ENCODE results near the gene UNC80. TPM values are rescaled to one million over a fixed set of nuclear protein-coding genes. Genes with fewer than 3 reads are reported as not detected.
A peak's percentile ranks its signal among the peaks of the same experiment; 100 is the strongest.

UNC80 gene
- total RNA-seq, 1 experiment from 2014 or later: 0.11 TPM

- no peak overlapping the region for H3K4me3 ChIP-seq (ENCODE audit: low read length)
- H3K4me1 ChIP-seq (ENCODE audit: low read length): no peaks in the 10 kb centered on the region
- H3K9me2 ChIP-seq (replicated peaks; ENCODE audit: insufficient read depth, low read length): no peaks in the 10 kb centered on the region
- H3K4me2 ChIP-seq (ENCODE audit: low read depth, low read length, poor library complexity, severe bottlenecking): no peak overlapping the region
- H3K9ac ChIP-seq (ENCODE audit: low read length): no peak overlapping the region
- H3K9me3 ChIP-seq (ENCODE audit: low read length): no peaks in the 10 kb centered on the region
- H3K27me3 ChIP-seq (ENCODE audit: low read length): no peaks in the 10 kb centered on the region
- no peaks in the 10 kb centered on the region for H3K79me2 ChIP-seq (ENCODE audit: low read length)
- no peak for DNase-seq
- H3K36me3 ChIP-seq (ENCODE audit: insufficient read depth, low read length): no peaks in the 10 kb centered on the region
- H3K27ac ChIP-seq (ENCODE audit: low read length): no peak overlapping the region
- H2AFZ ChIP-seq (ENCODE audit: low read length): no peak overlapping the region
- H4K20me1 ChIP-seq (ENCODE audit: insufficient read depth, low read depth, low read length): no peaks in the 10 kb centered on the region
Observed at GRCh38 chr2:209922116-209922515, 150.5 kb downstream of the UNC80 start.

GRCh38 chr2:209929369-209929768, 157.7 kb downstream of the UNC80 start:
- Histone ChIP-seq H3K9me3 (ENCODE audit: low read length) (no peaks in the 10 kb centered on the region), H3K9me2 (replicated peaks; ENCODE audit: insufficient read depth, low read length) (no peaks in the 10 kb centered on the region), H3K9ac (ENCODE audit: low read length) (no peak overlapping the region), H3K4me2 (ENCODE audit: low read depth, low read length, poor library complexity, severe bottlenecking) (no peak overlapping the region), H3K4me3 (ENCODE audit: low read length) (no peak overlapping the region), H3K27me3 (ENCODE audit: low read length) (no peaks in the 10 kb centered on the region), H4K20me1 (ENCODE audit: insufficient read depth, low read depth, low read length) (no peaks in the 10 kb centered on the region), H3K27ac (ENCODE audit: low read length) (no peak overlapping the region), H3K36me3 (ENCODE audit: insufficient read depth, low read length) (no peaks in the 10 kb centered on the region), H3K79me2 (ENCODE audit: low read length) (no peaks in the 10 kb centered on the region), H3K4me1 (ENCODE audit: low read length) (no peaks in the 10 kb centered on the region), H2AFZ (ENCODE audit: low read length) (no peak overlapping the region)
- DNase-seq: no peak

GRCh38 chr2:209933499-209934483, 162.2 kb downstream of the UNC80 start:
- Histone ChIP-seq H3K27ac (ENCODE audit: low read length) (no peak overlapping the region), H2AFZ (ENCODE audit: low read length) (no peak overlapping the region)

GRCh38 chr2:209936106-209936666, 164.6 kb downstream of the UNC80 start:
- H3K9me3 ChIP-seq (ENCODE audit: low read length): no peaks in the 10 kb centered on the region
- H3K4me1 ChIP-seq (ENCODE audit: low read length): no peaks in the 10 kb centered on the region
- H3K79me2 ChIP-seq (ENCODE audit: low read length): no peaks in the 10 kb centered on the region
- H3K36me3 ChIP-seq (ENCODE audit: insufficient read depth, low read length): no peaks in the 10 kb centered on the region
- H3K27me3 ChIP-seq (ENCODE audit: low read length): no peaks in the 10 kb centered on the region
- no peaks in the 10 kb centered on the region for H3K9me2 ChIP-seq (replicated peaks; ENCODE audit: insufficient read depth, low read length)
- H2AFZ ChIP-seq (ENCODE audit: low read length): no peak overlapping the region
- H4K20me1 ChIP-seq (ENCODE audit: insufficient read depth, low read depth, low read length): no peaks in the 10 kb centered on the region
- no peak overlapping the region for H3K27ac ChIP-seq (ENCODE audit: low read length)
- H3K4me3 ChIP-seq (ENCODE audit: low read length): no peak overlapping the region
- peak; percentile 50 for DNase-seq
- H3K4me2 ChIP-seq (ENCODE audit: low read depth, low read length, poor library complexity, severe bottlenecking): no peak overlapping the region
- H3K9ac ChIP-seq (ENCODE audit: low read length): no peak overlapping the region

More at GRCh38 chr2:209933499-209934483, 162.2 kb downstream of the UNC80 start:
- no peak for DNase-seq
- Histone ChIP-seq H3K79me2 (ENCODE audit: low read length) (no peaks in the 10 kb centered on the region), H3K4me1 (ENCODE audit: low read length) (no peaks in the 10 kb centered on the region), H3K9ac (ENCODE audit: low read length) (no peak overlapping the region), H3K9me2 (replicated peaks; ENCODE audit: insufficient read depth, low read length) (no peaks in the 10 kb centered on the region), H3K4me3 (ENCODE audit: low read length) (no peak overlapping the region), H3K9me3 (ENCODE audit: low read length) (no peaks in the 10 kb centered on the region), H3K27me3 (ENCODE audit: low read length) (no peaks in the 10 kb centered on the region), H4K20me1 (ENCODE audit: insufficient read depth, low read depth, low read length) (no peaks in the 10 kb centered on the region), H3K36me3 (ENCODE audit: insufficient read depth, low read length) (no peaks in the 10 kb centered on the region), H3K4me2 (ENCODE audit: low read depth, low read length, poor library complexity, severe bottlenecking) (no peak overlapping the region)

GRCh38 chr2:209937893-209938292, 166.3 kb downstream of the UNC80 start:
- no peaks in the 10 kb centered on the region for H3K36me3 ChIP-seq (ENCODE audit: insufficient read depth, low read length)
- H2AFZ ChIP-seq (ENCODE audit: low read length): no peak overlapping the region
- no peaks in the 10 kb centered on the region for H3K27me3 ChIP-seq (ENCODE audit: low read length)
- no peak overlapping the region for H3K4me2 ChIP-seq (ENCODE audit: low read depth, low read length, poor library complexity, severe bottlenecking)
- no peak for DNase-seq
- H3K4me3 ChIP-seq (ENCODE audit: low read length): no peak overlapping the region
- H3K4me1 ChIP-seq (ENCODE audit: low read length): no peaks in the 10 kb centered on the region
- no peak overlapping the region for H3K27ac ChIP-seq (ENCODE audit: low read length)
- H3K9ac ChIP-seq (ENCODE audit: low read length): no peak overlapping the region
- no peaks in the 10 kb centered on the region for H3K79me2 ChIP-seq (ENCODE audit: low read length)
- H4K20me1 ChIP-seq (ENCODE audit: insufficient read depth, low read depth, low read length): no peaks in the 10 kb centered on the region
- H3K9me3 ChIP-seq (ENCODE audit: low read length): no peaks in the 10 kb centered on the region
- H3K9me2 ChIP-seq (replicated peaks; ENCODE audit: insufficient read depth, low read length): no peaks in the 10 kb centered on the region

GRCh38 chr2:209938906-209939305, 167.3 kb downstream of the UNC80 start:
- H4K20me1 ChIP-seq (ENCODE audit: insufficient read depth, low read depth, low read length): no peaks in the 10 kb centered on the region
- H3K9me2 ChIP-seq (replicated peaks; ENCODE audit: insufficient read depth, low read length): no peaks in the 10 kb centered on the region
- H3K4me3 ChIP-seq (ENCODE audit: low read length): no peak overlapping the region
- no peaks in the 10 kb centered on the region for H3K79me2 ChIP-seq (ENCODE audit: low read length)
- H3K36me3 ChIP-seq (ENCODE audit: insufficient read depth, low read length): no peaks in the 10 kb centered on the region
- no peak overlapping the region for H3K27ac ChIP-seq (ENCODE audit: low read length)
- H3K4me2 ChIP-seq (ENCODE audit: low read depth, low read length, poor library complexity, severe bottlenecking): no peak overlapping the region
- H2AFZ ChIP-seq (ENCODE audit: low read length): no peak overlapping the region
- no peaks in the 10 kb centered on the region for H3K9me3 ChIP-seq (ENCODE audit: low read length)
- no peaks in the 10 kb centered on the region for H3K27me3 ChIP-seq (ENCODE audit: low read length)
- H3K4me1 ChIP-seq (ENCODE audit: low read length): no peaks in the 10 kb centered on the region
- no peak for DNase-seq
- no peak overlapping the region for H3K9ac ChIP-seq (ENCODE audit: low read length)

GRCh38 chr2:209940936-209941335, 169.3 kb downstream of the UNC80 start:
- H3K4me2 ChIP-seq (ENCODE audit: low read depth, low read length, poor library complexity, severe bottlenecking): no peak overlapping the region

GRCh38 chr2:209942426-209942825, 170.8 kb downstream of the UNC80 start:
- Histone ChIP-seq H3K36me3 (ENCODE audit: insufficient read depth, low read length) (no peaks in the 10 kb centered on the region), H3K27ac (ENCODE audit: low read length) (no peak overlapping the region), H3K9ac (ENCODE audit: low read length) (no peak overlapping the region), H3K9me2 (replicated peaks; ENCODE audit: insufficient read depth, low read length) (no peaks in the 10 kb centered on the region), H3K4me3 (ENCODE audit: low read length) (no peak overlapping the region), H3K4me1 (ENCODE audit: low read length) (no peaks in the 10 kb centered on the region), H3K27me3 (ENCODE audit: low read length) (no peaks in the 10 kb centered on the region), H3K79me2 (ENCODE audit: low read length) (no peaks in the 10 kb centered on the region), H3K9me3 (ENCODE audit: low read length) (no peaks in the 10 kb centered on the region), H2AFZ (ENCODE audit: low read length) (no peak overlapping the region), H4K20me1 (ENCODE audit: insufficient read depth, low read depth, low read length) (no peaks in the 10 kb centered on the region), H3K4me2 (ENCODE audit: low read depth, low read length, poor library complexity, severe bottlenecking) (no peak overlapping the region)
- DNase-seq: no peak

More at GRCh38 chr2:209940936-209941335, 169.3 kb downstream of the UNC80 start:
- H3K79me2 ChIP-seq (ENCODE audit: low read length): no peaks in the 10 kb centered on the region
- no peak overlapping the region for H3K9ac ChIP-seq (ENCODE audit: low read length)
- H3K4me1 ChIP-seq (ENCODE audit: low read length): no peaks in the 10 kb centered on the region
- no peaks in the 10 kb centered on the region for H3K9me2 ChIP-seq (replicated peaks; ENCODE audit: insufficient read depth, low read length)
- no peaks in the 10 kb centered on the region for H4K20me1 ChIP-seq (ENCODE audit: insufficient read depth, low read depth, low read length)
- no peaks in the 10 kb centered on the region for H3K36me3 ChIP-seq (ENCODE audit: insufficient read depth, low read length)
- no peak overlapping the region for H3K4me3 ChIP-seq (ENCODE audit: low read length)
- H3K27me3 ChIP-seq (ENCODE audit: low read length): no peaks in the 10 kb centered on the region
- H3K27ac ChIP-seq (ENCODE audit: low read length): no peak overlapping the region
- DNase-seq: no peak
- no peak overlapping the region for H2AFZ ChIP-seq (ENCODE audit: low read length)
- H3K9me3 ChIP-seq (ENCODE audit: low read length): no peaks in the 10 kb centered on the region

Data from Karpas-422 (cell line).